ENCODE measurements around the gene SPACA6.

The SPACA6 gene

DNA sequence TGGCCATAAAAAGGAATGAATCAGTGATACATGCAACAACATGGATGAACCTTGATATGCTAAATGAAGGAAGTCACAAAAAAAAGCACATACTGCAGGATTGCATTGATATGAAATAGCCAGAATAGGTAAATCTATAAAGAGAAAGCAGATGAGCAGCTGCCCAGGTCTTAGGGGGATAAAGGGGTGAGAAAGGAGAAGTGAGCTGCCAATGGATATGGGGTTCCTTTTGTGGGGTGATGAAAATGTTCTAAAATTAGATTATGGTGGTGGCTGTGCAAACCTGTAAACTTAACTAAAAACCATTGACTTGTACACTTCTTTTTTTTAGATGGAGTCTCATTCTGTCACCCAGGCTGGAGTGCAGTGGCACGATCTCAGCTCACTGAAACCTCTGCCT is 18.6 kb downstream of the SPACA6 start:
- Histone ChIP-seq H3K27me3 (ENCODE audit: control insufficient read depth, insufficient read depth, low read length) (no peaks in the 10 kb centered on the region), H3K4me1 (ENCODE audit: control insufficient read depth, insufficient read depth, low read length) (no peaks in the 10 kb centered on the region), H3K4me3 (ENCODE audit: low read depth, low read length) (no peak overlapping the region), H3K9ac (ENCODE audit: low read depth, low read length) (no peak overlapping the region), H3K9me3 (ENCODE audit: control insufficient read depth, insufficient read depth, low read length) (no peaks in the 10 kb centered on the region), H3K36me3 (ENCODE audit: control insufficient read depth, insufficient read depth, low read length) (peaks cover 9% of the 10 kb centered on the region)

DNA sequence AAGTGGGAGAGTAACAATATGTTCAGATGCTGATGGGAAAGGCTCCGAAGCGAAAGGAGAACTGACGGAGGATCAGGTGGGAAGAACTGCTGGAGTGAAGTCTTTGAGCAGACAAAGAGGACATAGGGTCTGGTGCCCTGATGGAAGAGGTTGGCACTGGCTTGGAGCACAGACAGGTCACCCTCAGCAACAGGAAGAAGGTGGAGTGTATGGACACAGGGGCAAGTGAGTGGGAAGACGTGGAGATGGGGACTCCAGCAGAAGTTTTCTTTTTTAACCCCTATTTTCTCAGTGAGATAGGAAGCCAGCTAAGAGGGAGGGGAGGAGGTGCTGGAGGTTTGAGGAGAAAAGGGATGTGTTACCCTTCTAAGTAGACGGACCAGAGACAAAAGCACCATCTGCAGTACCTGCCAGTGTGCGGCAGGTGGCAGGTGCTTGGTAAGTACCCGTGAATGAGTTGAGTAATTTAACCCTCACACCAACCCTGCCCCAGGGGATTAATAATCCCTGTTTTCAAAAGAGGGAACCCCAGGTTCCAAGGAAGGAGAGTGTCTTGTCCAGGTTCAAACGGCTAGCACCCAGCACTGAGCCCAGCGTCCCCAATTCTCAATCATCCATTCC is 19.4 kb downstream of the SPACA6 start:
- H3K4me3 ChIP-seq (ENCODE audit: low read depth, low read length) = no peak overlapping the region
- H3K36me3 ChIP-seq (ENCODE audit: control insufficient read depth, insufficient read depth, low read length) = peaks cover 9% of the 10 kb centered on the region
- peaks cover 3% of the 10 kb centered on the region for H3K27me3 ChIP-seq (ENCODE audit: control insufficient read depth, insufficient read depth, low read length)
- H3K4me1 ChIP-seq (ENCODE audit: control insufficient read depth, insufficient read depth, low read length) = no peaks in the 10 kb centered on the region
- H3K9me3 ChIP-seq (ENCODE audit: control insufficient read depth, insufficient read depth, low read length) = no peaks in the 10 kb centered on the region
- H3K9ac ChIP-seq (ENCODE audit: low read depth, low read length) = no peak overlapping the region

DNA sequence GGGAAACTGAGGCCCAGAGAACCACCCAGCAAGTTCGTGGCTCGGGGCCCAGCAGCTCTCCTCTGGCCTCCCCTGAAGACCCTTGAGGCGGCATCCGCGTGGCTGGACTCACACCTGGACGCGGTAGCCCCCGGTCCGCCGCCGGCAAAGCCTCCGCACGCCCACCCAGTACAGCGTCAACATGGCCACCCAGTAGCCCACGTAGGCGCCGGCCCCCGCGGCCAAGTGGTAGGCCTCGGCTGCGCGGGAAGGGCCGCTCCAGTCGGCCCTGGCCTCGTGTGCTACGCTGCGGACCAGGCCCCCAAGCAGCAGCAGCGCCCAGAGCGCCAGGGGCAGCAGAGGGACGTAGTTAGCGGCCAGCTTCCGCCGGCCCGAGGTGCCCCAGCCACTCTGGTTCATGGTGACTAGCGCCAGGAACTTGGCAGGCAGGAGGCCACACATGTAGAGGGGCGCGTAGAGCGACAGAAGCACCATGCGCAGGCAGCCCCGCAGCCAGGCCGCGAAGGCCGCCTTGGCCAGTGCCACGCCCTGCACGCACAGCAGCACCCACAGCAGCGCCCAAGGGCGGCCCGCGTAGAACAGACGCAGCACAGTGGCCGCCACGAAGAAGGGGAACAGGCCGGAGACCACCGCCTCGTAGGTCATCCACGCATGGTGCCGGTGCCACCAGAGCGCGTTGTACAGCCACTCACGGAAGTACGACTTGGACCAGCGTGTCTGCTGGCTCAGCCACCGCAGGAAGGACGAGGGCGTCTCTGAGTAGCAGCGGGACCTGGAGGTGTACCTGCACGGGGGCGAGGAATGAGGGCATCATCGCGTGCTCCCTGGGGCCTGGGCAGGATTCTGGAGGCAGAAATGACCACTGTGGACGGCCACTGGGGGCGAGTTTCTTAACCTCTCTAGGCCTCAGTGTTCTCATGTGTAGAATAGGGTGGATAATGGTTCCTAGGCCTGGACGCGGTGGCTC is 20.5 kb downstream of the SPACA6 start:
- Histone ChIP-seq H3K27me3 (ENCODE audit: control insufficient read depth, insufficient read depth, low read length) (peaks cover 12% of the 10 kb centered on the region), H3K4me3 (ENCODE audit: low read depth, low read length) (no peak overlapping the region), H3K4me1 (ENCODE audit: control insufficient read depth, insufficient read depth, low read length) (no peaks in the 10 kb centered on the region), H3K36me3 (ENCODE audit: control insufficient read depth, insufficient read depth, low read length) (peaks cover 9% of the 10 kb centered on the region), H3K9ac (ENCODE audit: low read depth, low read length) (no peak overlapping the region), H3K9me3 (ENCODE audit: control insufficient read depth, insufficient read depth, low read length) (no peaks in the 10 kb centered on the region)

DNA sequence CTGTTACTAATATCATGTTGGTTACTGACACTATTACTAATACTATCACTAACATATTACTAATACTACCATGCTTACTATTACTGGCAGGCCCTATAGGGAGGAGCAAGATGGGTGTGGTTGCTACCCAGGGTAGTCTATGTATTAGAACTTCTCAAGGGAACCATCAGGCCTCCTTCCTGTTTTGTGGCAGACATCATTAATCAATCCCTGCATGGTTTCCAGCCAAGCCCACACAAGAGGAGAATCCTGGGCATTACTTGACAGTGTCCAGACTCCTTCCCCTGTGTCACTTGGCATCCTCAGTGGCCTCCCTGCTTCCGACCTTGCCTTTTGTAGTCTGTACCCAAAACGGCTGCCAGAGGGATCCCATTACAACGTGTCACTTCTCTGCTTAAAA is 21.7 kb downstream of the SPACA6 start:
- H3K9me3 ChIP-seq (ENCODE audit: control insufficient read depth, insufficient read depth, low read length) = no peaks in the 10 kb centered on the region
- no peak overlapping the region for H3K9ac ChIP-seq (ENCODE audit: low read depth, low read length)
- H3K4me3 ChIP-seq (ENCODE audit: low read depth, low read length) = no peak overlapping the region
- peaks cover 24% of the 10 kb centered on the region for H3K27me3 ChIP-seq (ENCODE audit: control insufficient read depth, insufficient read depth, low read length)
- H3K36me3 ChIP-seq (ENCODE audit: control insufficient read depth, insufficient read depth, low read length) = peaks cover 9% of the 10 kb centered on the region
- no peaks in the 10 kb centered on the region for H3K4me1 ChIP-seq (ENCODE audit: control insufficient read depth, insufficient read depth, low read length)

DNA sequence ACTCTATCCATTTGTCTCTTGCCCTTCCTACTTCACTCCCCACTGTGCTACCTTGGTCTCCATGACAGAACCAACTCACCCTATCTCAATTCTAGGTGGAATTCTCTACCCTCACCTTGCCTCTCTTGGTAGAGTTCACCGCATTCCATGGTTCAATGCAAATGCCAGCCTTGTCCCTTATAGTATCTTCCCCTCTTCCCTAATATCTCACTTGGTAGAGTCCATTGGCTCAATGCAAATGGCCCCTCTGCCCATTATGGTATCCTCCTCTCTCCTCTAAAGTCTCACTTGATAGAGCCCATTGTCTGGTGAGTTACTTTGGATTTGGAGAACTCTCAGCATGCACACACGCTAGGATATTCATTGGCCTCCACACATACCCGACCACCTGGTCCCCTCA is 22.7 kb downstream of the SPACA6 start:
- Histone ChIP-seq H3K9ac (ENCODE audit: low read depth, low read length) (no peak overlapping the region), H3K27me3 (ENCODE audit: control insufficient read depth, insufficient read depth, low read length) (peaks cover 28% of the 10 kb centered on the region), H3K4me3 (ENCODE audit: low read depth, low read length) (no peak overlapping the region), H3K9me3 (ENCODE audit: control insufficient read depth, insufficient read depth, low read length) (no peaks in the 10 kb centered on the region), H3K4me1 (ENCODE audit: control insufficient read depth, insufficient read depth, low read length) (no peaks in the 10 kb centered on the region), H3K36me3 (ENCODE audit: control insufficient read depth, insufficient read depth, low read length) (peaks cover 9% of the 10 kb centered on the region)

DNA sequence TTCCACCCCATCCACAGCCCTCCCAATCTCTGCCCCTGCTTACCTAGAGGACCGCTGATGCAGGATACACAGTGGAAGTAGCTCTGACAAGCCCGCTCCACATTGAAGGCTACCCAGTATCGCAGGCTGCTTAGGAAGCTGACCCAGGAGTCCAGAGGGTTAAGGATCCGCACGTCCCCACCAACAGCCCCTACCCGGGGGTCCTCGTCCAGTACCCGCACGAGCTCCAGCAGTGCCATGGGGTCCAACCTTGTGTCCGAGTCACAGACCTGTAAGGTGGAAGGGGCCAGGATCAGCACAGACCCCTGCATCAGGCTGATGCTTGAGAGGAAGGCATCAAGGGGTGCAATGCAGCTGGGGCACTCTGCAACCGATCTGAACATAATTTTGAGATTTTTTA is 23.8 kb downstream of the SPACA6 start:
- no peaks in the 10 kb centered on the region for H3K9me3 ChIP-seq (ENCODE audit: control insufficient read depth, insufficient read depth, low read length)
- H3K27me3 ChIP-seq (ENCODE audit: control insufficient read depth, insufficient read depth, low read length) = peaks cover 28% of the 10 kb centered on the region
- no peak overlapping the region for H3K9ac ChIP-seq (ENCODE audit: low read depth, low read length)
- H3K4me3 ChIP-seq (ENCODE audit: low read depth, low read length) = no peak overlapping the region
- H3K4me1 ChIP-seq (ENCODE audit: control insufficient read depth, insufficient read depth, low read length) = no peaks in the 10 kb centered on the region
- H3K36me3 ChIP-seq (ENCODE audit: control insufficient read depth, insufficient read depth, low read length) = peaks cover 9% of the 10 kb centered on the region

DNA sequence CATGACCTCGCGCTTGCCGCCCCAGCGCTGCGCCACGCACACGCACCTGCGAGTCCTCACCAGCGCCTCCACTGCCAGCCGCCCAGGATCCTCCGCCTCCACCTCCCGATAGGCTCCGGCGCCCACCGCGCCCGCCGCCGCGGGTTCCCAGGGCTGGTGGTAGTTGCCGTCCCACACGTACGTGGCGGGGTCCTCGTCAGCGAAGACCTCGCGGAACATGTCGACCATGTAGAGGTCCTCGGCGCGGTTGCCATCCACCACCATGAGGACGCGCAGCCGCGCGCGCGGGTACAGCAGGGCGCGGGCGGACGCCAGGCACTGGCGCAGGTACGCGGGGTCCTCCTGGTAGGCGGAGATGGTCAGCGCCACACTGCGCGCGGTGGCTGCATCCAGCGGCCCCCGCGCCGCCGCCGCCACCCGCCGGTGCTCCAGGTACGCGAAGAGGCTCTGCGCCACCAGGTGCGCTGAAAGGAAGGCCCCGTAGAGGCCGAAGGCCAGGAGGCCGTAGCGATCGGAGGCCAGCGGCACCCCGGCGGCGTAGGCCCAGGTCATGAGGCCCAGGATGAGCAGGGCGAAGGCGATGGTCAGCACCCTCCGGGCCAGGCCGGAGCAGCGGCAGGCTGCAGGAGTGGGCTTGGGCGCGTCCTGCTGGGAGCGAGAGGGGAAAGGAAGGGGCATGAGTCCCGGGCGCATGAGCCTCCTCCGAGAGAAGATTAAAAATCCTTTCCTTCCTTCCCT is 26.3 kb downstream of the SPACA6 start:
- no peak overlapping the region for H3K9ac ChIP-seq (ENCODE audit: low read depth, low read length)
- peak overlapping the region; percentile 58 for H3K4me3 ChIP-seq (ENCODE audit: low read depth, low read length)
- H3K36me3 ChIP-seq (ENCODE audit: control insufficient read depth, insufficient read depth, low read length) = peaks cover 4% of the 10 kb centered on the region
- no peaks in the 10 kb centered on the region for H3K9me3 ChIP-seq (ENCODE audit: control insufficient read depth, insufficient read depth, low read length)
- no peaks in the 10 kb centered on the region for H3K4me1 ChIP-seq (ENCODE audit: control insufficient read depth, insufficient read depth, low read length)
- H3K27me3 ChIP-seq (ENCODE audit: control insufficient read depth, insufficient read depth, low read length) = peaks cover 28% of the 10 kb centered on the region

DNA sequence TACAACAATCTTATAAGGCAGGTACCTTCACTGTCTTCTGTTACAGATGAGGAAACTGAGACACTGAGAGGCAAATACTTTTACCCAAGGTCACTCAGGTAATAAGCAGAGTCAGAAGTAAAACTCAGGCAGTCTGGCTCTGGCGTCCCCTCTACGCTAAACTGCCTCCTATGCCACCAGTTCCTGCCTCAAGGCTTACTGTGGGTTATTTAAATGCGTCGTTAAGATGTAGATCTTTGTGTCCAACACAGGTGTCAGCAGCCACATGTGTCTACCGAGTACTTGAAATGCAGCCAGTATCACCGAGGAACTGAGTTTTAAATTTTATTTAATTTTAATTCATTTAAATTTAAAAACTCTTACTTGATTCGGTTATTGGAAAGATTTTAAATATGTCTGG is 28.8 kb downstream of the SPACA6 start:
- Histone ChIP-seq H3K9ac (ENCODE audit: low read depth, low read length) (no peak overlapping the region), H3K4me3 (ENCODE audit: low read depth, low read length) (no peak overlapping the region), H3K9me3 (ENCODE audit: control insufficient read depth, insufficient read depth, low read length) (no peaks in the 10 kb centered on the region), H3K27me3 (ENCODE audit: control insufficient read depth, insufficient read depth, low read length) (peaks cover 28% of the 10 kb centered on the region), H3K4me1 (ENCODE audit: control insufficient read depth, insufficient read depth, low read length) (peaks cover 12% of the 10 kb centered on the region), H3K36me3 (ENCODE audit: control insufficient read depth, insufficient read depth, low read length) (no peaks in the 10 kb centered on the region)

DNA sequence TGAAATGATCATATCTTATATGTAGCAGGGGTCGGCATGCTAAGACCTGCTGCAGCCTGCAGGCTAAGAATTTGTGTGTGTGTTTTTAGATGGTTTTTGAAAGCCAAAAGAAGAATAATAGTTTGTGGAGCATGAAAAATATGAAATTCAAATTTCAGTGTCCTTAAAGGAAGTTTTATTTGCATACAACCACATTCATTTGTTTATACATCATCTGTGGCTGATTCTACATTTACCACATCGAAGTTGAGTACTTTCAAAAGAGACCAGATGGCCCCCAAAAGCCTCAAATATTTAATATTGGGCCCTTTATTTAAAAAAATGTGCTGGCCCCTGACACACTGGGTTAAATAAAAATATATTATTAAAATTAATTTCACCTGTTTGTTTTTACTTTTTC is 29.4 kb downstream of the SPACA6 start:
- Histone ChIP-seq H3K9me3 (ENCODE audit: control insufficient read depth, insufficient read depth, low read length) (no peaks in the 10 kb centered on the region), H3K4me3 (ENCODE audit: low read depth, low read length) (no peak overlapping the region), H3K9ac (ENCODE audit: low read depth, low read length) (no peak overlapping the region), H3K4me1 (ENCODE audit: control insufficient read depth, insufficient read depth, low read length) (peaks cover 12% of the 10 kb centered on the region), H3K27me3 (ENCODE audit: control insufficient read depth, insufficient read depth, low read length) (peaks cover 26% of the 10 kb centered on the region), H3K36me3 (ENCODE audit: control insufficient read depth, insufficient read depth, low read length) (no peaks in the 10 kb centered on the region)

DNA sequence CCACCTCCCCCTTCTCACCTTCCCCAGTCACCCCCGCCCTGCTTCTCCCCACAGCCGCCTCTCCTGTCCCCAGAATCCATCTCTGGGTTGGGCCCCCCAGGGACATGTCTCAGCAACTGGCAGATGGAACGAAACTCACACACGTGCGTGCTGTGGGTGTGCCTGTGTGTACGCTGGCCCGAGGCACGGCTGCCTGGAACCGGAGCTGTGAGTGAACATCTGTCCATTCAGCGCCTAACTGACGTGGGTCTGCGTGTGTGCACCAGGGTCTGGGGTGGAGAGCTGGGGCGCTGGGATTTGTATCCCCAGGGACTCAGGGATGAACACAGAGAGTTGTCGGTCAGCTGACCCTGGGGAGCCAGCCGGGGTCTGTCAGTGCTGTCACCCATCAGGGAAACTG is 31.4 kb downstream of the SPACA6 start:
- Histone ChIP-seq H3K9ac (ENCODE audit: low read depth, low read length) (no peak overlapping the region), H3K4me3 (ENCODE audit: low read depth, low read length) (no peak overlapping the region), H3K27me3 (ENCODE audit: control insufficient read depth, insufficient read depth, low read length) (peaks cover 6% of the 10 kb centered on the region), H3K9me3 (ENCODE audit: control insufficient read depth, insufficient read depth, low read length) (no peaks in the 10 kb centered on the region), H3K4me1 (ENCODE audit: control insufficient read depth, insufficient read depth, low read length) (peaks cover 18% of the 10 kb centered on the region), H3K36me3 (ENCODE audit: control insufficient read depth, insufficient read depth, low read length) (no peaks in the 10 kb centered on the region)

DNA sequence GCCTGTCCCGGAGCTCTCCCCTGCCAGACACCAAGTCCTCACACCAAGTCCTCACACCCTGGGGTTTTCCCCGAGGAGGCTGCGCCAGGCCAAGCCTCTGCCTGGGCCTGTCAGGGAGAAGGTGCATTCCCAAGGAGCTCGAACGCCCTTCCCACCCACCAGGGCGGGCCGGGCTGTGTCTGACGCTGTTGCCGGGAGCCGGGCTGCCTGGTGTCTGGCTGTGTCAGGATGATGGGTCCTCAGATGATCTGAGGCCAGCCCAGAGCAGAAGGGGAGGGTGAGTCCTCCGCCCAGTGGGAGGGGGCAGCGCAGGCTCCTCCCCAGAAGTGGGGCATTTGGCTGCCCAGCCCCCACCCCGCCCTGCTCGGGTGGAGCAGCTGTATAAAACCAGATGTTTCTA is 32.9 kb downstream of the SPACA6 start:
- Histone ChIP-seq H3K4me1 (ENCODE audit: control insufficient read depth, insufficient read depth, low read length) (peaks cover 21% of the 10 kb centered on the region), H3K27me3 (ENCODE audit: control insufficient read depth, insufficient read depth, low read length) (no peaks in the 10 kb centered on the region), H3K9me3 (ENCODE audit: control insufficient read depth, insufficient read depth, low read length) (no peaks in the 10 kb centered on the region), H3K36me3 (ENCODE audit: control insufficient read depth, insufficient read depth, low read length) (no peaks in the 10 kb centered on the region), H3K4me3 (ENCODE audit: low read depth, low read length) (peak overlapping the region; percentile 35), H3K9ac (ENCODE audit: low read depth, low read length) (no peak overlapping the region)

All from iPS-15b (cell line).